Heart right ventricle (tissue), 16 donors: ENCODE results near the gene ZBTB48. TPM values are rescaled to one million over a fixed set of nuclear protein-coding genes. Genes with fewer than 3 reads are reported as not detected.

Source experiments
- ATAC-seq, 8 donors: fragments of 200-7000 bp; cut with Tn5 transposase; one replicate each; pipeline ENCODE4 v1.9.1; 2020; ENCODE audit warnings: mild to moderate bottlenecking in 8 of 8, moderate library complexity in 8 of 8, moderate number of reproducible peaks in 1 of 8
- DNase-seq, 2 donors: peaks; one replicate each; pipeline ENCODE4 v3.0.0-alpha.2; 2020
- H3K27ac ChIP-seq, 10 donors: fragments of 200-600 bp; sonication (generic) in 2 of 10; one replicate each; pipeline versions ENCODE4 v1.5.0 to v1.8.0; 2020 to 2022; ENCODE audit warnings: mild to moderate bottlenecking in 3 of 10
- H3K27me3 ChIP-seq, 7 donors: fragments of 200-600 bp; one replicate each; pipeline ENCODE4 v1.8.0; 2021 to 2022; ENCODE audit warnings: mild to moderate bottlenecking in 2 of 7
- H3K36me3 ChIP-seq, 9 donors: fragments of 200-600 bp; sonication (generic) in 1 of 9; one replicate each; pipeline versions ENCODE4 v1.5.0 to v1.8.0; 2020 to 2022; ENCODE audit warnings: mild to moderate bottlenecking in 2 of 9
- H3K4me1 ChIP-seq, 9 donors: fragments of 200-600 bp; sonication (generic) in 1 of 9; one replicate each; pipeline versions ENCODE4 v1.5.0 to v1.8.0; 2020 to 2022; ENCODE audit warnings: mild to moderate bottlenecking in 4 of 9
- H3K4me3 ChIP-seq, 10 donors: fragments of 200-600 bp; sonication (generic) in 2 of 10; one replicate each; pipeline versions ENCODE4 v1.5.0 to v1.8.0; 2020 to 2022; ENCODE audit warnings: mild to moderate bottlenecking in 7 of 10, moderate library complexity in 2 of 10
- H3K9me3 ChIP-seq, 11 donors: fragments of 200-600 bp in 10 of 11; sonication (generic) in 2 of 11; one replicate each; pipeline versions ENCODE4 v1.5.0 to v1.8.0; 2013 to 2022; ENCODE audit warnings: mild to moderate bottlenecking in 2 of 11, control low read depth in 1 of 11, moderate library complexity in 1 of 11
- CTCF ChIP-seq, 9 donors: fragments of 200-600 bp; sonication (generic) in 2 of 9; IDR thresholded peaks; one replicate each; pipeline versions ENCODE4 v1.5.0 to v1.8.0; 2021 to 2022; ENCODE audit warnings: antibody characterized with exemption in 9 of 9, mild to moderate bottlenecking in 5 of 9, moderate library complexity in 1 of 9
- WGBS, 2 donors: extraction: QIAGEN DNeasy Blood & Tissue Kit; methylation state at CpG; one replicate each; pipeline ENCODE4 v1.1.7; 2013; ENCODE audit warnings: inconsistent platforms in 1 of 2; 5-methylcytosine and 5-hydroxymethylcytosine counted together
- intact Hi-C, 10 donors: fragments of 100-400 bp; cut with DNase I; formaldehyde crosslinking; loops; one replicate each; pipeline versions ENCODE4 v1.11.1 to v1.14.2; 2022
- polyA plus RNA-seq, 2 donors: library from polyadenylated mRNA; stranded (reverse); fragments of 200-250 nt; gene quantifications; one replicate each; pipeline ENCODE4 v1.2.3, GENCODE V29; 2013
- total RNA-seq, 10 donors: library from RNA; stranded (reverse); fragmentation: NEBNext Ultra II Directional in 3 of 10; extraction: Animal tissue kit (Norgen Biotek cat#: 25700) in 3 of 10; gene quantifications; one replicate each; pipeline versions ENCODE4 v1.2.1 to v1.2.4, GENCODE V29; 2021 to 2023
- donor health status: Arrhythmogenic right ventricular cardiomyopathy.
- donor health status: ischemic (EF 13 %, LVEDD 7.1; RV severe dilation, severe dysfunction).
- donor health status: healthy with polysubstance abuse.
- donor health status: DM: no; HTN: yes; CAD: no.
- donor health status: DM: no; HTN: no; CAD: no.
- donor health status: ischemic (EF 25% LVEDD 6.9; RV normal size, moderate dysfunction).
- donor health status: ischemic (EF 25% LVEDD 5.7; RV mildly dilated, moderate dysfunction).
- donor health status: healthy.
- donor health status: DM: yes; HTN: yes; CAD: no.
- donor health status: Ischemic cardiomyopathy.
- donor health status: ischemic (EF 35%, LVEDD 5.7; RV mildly dilated, moderate dysfunction).
- donor health status: nonischemic (EF 11% LVEDD 7.7; RV severe dilation, severe dysfunction).
- donor health status: DM: yes; HTN: yes; CAD: no.
- donor health status: PGD.
- donor health status: ischemic (EF 29% LVEDD 5.4; RV normal size, mild dysfunction).
- donor health status: nonischemic (EF 23%, LVEDD 6.1; RV moderate dilation, normal function).

The ZBTB48 gene
- total and polyA plus RNA-seq, 12 donors = 7.3 to 41.5 (median 12.4) TPM

- peak; percentile 68 to 89 (median 84) for ATAC-seq
- DNase-seq = peak; percentile 91 to 92
- Histone ChIP-seq H3K4me3 (peak within 1 kb of the TSS; percentile 68 to 96 (median 86)), H3K27ac (peak within 1 kb of the TSS; percentile 96 to 100 (median 99)), H3K9me3 (no peaks in the 10 kb centered on the region), H3K4me1 (peaks cover 18 to 68% (median 53%) of the 10 kb centered on the region in 9 donors), H3K27me3 (no peaks in the 10 kb centered on the region), H3K36me3 (peaks cover 0 to 21% (median 13%) of the 10 kb centered on the region in 9 donors)
- no peak for TF ChIP-seq CTCF (IDR thresholded peaks at IDR 0.05)
- intact Hi-C loops = loop anchor here in 2 of 10 donors (1.0 to 10.0 kb wide), 3 partner anchors 11 to 50 kb away; partner anchors contain the start of genes NOL9 (in 2 of the 2), PHF13 (in 1 of the 2) and TAS1R1 (in 1 of the 2)
- WGBS, 2 donors = 0 to 1% methylated on average over 44 to 82 of the region's 84 CpGs
Measured at GRCh38 chr1:6602669-6603237, 23.0 kb downstream of the ZBTB48 start, which contains the start of gene KLHL21. TSS of gene KLHL21 (minus strand) at chr1:6602869. CDS start at chr1:6602817, 52 bp downstream.

DNA sequence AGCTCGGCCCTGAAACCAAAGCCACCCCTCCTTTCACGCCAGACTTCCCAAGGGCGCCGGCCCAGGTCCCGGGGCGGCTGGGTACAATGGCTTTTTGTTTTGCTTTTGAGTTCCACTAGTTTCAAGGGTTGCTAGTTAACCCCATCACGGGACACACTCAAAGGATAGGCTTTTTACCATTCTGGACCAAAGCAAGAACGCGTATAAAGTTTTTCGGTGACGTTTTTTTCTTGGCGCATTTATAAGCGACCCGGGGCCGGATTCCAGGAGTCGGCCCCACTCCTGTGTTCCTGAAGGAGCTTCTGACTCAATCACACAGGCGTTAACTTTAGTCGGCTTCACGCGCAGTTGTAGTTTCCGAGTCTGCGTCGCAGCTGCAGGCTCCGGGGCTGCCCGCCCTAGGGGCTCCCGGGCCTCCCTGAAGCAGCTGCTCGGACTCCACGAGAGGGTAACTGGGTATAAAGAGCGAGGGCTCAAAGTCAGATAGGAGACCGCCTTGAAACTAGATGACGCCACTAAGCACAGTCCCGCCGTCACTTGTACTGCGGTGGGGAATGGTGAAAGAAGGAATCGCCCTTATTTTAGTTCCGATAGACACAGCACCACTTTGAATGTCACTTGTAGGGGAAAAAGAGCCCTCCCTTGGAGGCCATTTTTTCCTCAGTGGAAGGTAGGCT lies 23.6 kb downstream of the ZBTB48 start:
- TF ChIP-seq CTCF (IDR thresholded peaks at IDR 0.05) = no peak
- intact Hi-C loops = loop anchor here in 2 of 10 donors (1.0 to 10.0 kb wide), 3 partner anchors 10 to 51 kb away; partner anchors contain the start of genes NOL9 (in 2 of the 2), PHF13 (in 1 of the 2) and TAS1R1 (in 1 of the 2)
- Histone ChIP-seq H3K4me1 (peaks cover 13 to 62% (median 46%) of the 10 kb centered on the region in 9 donors), H3K4me3 (peak overlapping the region; percentile 26 to 92 (median 86)), H3K9me3 (no peaks in the 10 kb centered on the region), H3K27me3 (no peaks in the 10 kb centered on the region), H3K27ac (peak overlapping the region; percentile 96 to 100 (median 99)), H3K36me3 (peaks cover 0 to 15% (median 7%) of the 10 kb centered on the region in 9 donors)
- DNase-seq (peak; percentile 69 to 71), ATAC-seq (peak; percentile 19 to 47 (median 35))
- WGBS, 2 donors = 1% methylated on average over 36 of the region's 36 CpGs

DNA sequence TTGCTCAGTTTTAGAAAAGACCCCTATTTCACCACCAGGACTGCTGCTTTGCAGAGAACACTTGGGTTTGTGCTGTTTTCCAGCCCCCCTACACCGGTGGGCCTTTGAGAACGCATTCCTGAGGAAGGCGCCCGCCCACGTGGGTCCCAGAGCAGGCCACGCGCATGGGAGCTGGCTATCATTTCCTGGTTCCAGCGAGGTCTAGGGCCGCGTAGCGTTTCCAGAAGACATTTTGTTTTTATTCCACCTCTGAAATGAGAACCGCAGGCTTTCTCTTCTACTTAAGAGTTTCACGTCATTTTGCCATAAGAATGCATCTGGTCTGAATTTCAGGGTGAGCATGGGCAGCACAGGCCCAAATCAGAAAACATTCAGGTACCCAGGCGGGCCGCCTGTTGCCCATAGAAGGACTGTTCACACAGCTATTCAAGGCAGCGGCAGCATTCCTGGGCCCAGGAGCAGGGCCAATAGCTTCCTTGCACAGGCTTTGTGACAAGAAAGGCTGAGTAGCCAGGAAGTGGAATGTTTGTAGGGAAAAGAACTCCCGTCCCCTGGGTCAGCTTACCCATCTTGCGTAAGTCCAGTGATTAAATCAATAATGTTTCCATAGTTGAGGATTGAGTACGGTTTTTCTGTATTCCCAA lies 24.2 kb downstream of the ZBTB48 start:
- H3K27me3 ChIP-seq = no peaks in the 10 kb centered on the region
- H3K4me1 ChIP-seq = peaks cover 13 to 58% (median 41%) of the 10 kb centered on the region in 9 donors
- DNase-seq (peak; percentile 72 to 84), ATAC-seq (peak in 7 of 8 donors; percentile 21 to 67 (median 52))
- 4 to 8% methylated on average over 19 of the region's 19 CpGs for WGBS, 2 donors
- H3K27ac ChIP-seq = peak overlapping the region; percentile 96 to 100 (median 99)
- peak in 1 of 9 donors; percentile 13 for TF ChIP-seq CTCF (IDR thresholded peaks at IDR 0.05)
- H3K36me3 ChIP-seq = peaks cover 0 to 9% (median under 1%) of the 10 kb centered on the region in 9 donors
- intact Hi-C loops = loop anchor here in 3 of 10 donors (1.0 to 10.0 kb wide), 3 partner anchors 9 to 52 kb away; partner anchors contain the start of genes NOL9 (in 2 of the 3), PHF13 (in 2 of the 3) and TAS1R1 (in 1 of the 3)
- no peaks in the 10 kb centered on the region for H3K9me3 ChIP-seq
- peak overlapping the region; percentile 26 to 92 (median 86) for H3K4me3 ChIP-seq
